Common myeloid progenitor, CD34-positive (primary cell): ENCODE results near the gene DOK3.

ENCODE experiments used
- CTCF ChIA-PET: fragments of 350-600 bp; sonication (Branson Sonifier 250); formaldehyde crosslinking; loops from one replicate; lab custom pipeline; 2021; ENCODE audit warnings: antibody characterized with exemption; lab: Charles Lee
- POLR2A ChIA-PET: fragments of 350-600 bp; sonication (Branson Sonifier 250); formaldehyde crosslinking; loops from one replicate; lab custom pipeline; 2021; ENCODE audit warnings: antibody characterized with exemption; lab: Charles Lee
- DNase-seq, 3 donors: peaks; one replicate each; pipeline versions ENCODE4 v3.0.0 to v3.0.0-alpha.2; 2013
- H3K27ac ChIP-seq, 2 experiments: 1 replicate in 1 of 2; 2 replicates in 1 of 2; pipeline ENCODE4 v1.7.0; 2013; ENCODE audit warnings: inconsistent platforms in 2 of 2, low read length in 2 of 2, mild to moderate bottlenecking in 2 of 2, low read depth in 1 of 2, moderate library complexity in 1 of 2; ENCODE audit not compliant: severe bottlenecking in 2 of 2, insufficient read depth in 1 of 2, poor library complexity in 1 of 2
- H3K27me3 ChIP-seq, 5 experiments: replicated peaks in 2 of 5; 1 replicate in 3 of 5; 2 replicates in 2 of 5; pipeline versions ENCODE4 v1.6.1 to v1.7.0; 2013; ENCODE audit warnings: low read length in 4 of 5, mild to moderate bottlenecking in 2 of 5, moderate library complexity in 2 of 5, inconsistent platforms in 1 of 5; ENCODE audit not compliant: insufficient read depth in 5 of 5, control insufficient read depth in 4 of 5
- H3K36me3 ChIP-seq, 4 experiments: 1 replicate in 2 of 4; 2 replicates in 2 of 4; pipeline versions ENCODE4 v1.6.1 to v1.7.0; 2013; ENCODE audit warnings: low read length in 3 of 4, control low read depth in 1 of 4, mild to moderate bottlenecking in 1 of 4; ENCODE audit not compliant: control insufficient read depth in 4 of 4, insufficient read depth in 4 of 4
- H3K4me1 ChIP-seq, 4 experiments: 1 replicate in 3 of 4; 2 replicates in 1 of 4; pipeline versions ENCODE4 v1.6.1 to v1.7.1; 2013; ENCODE audit warnings: low read length in 3 of 4, mild to moderate bottlenecking in 3 of 4, control low read depth in 1 of 4, inconsistent platforms in 1 of 4, moderate library complexity in 1 of 4; ENCODE audit not compliant: control insufficient read depth in 4 of 4, insufficient read depth in 4 of 4; ENCODE audit errors: control extremely low read depth in 1 of 4
- H3K4me3 ChIP-seq, 7 experiments: 1 replicate in 4 of 7; 2 replicates in 3 of 7; pipeline versions ENCODE4 v1.5.1 to v1.7.0; 2013; ENCODE audit warnings: mild to moderate bottlenecking in 7 of 7, low read length in 6 of 7, moderate library complexity in 6 of 7, inconsistent platforms in 2 of 7, low read depth in 2 of 7, control low read depth in 1 of 7; ENCODE audit not compliant: insufficient read depth in 4 of 7, control insufficient read depth in 1 of 7; ENCODE audit errors: extremely low read depth in 1 of 7
- H3K9me3 ChIP-seq, 5 experiments: 1 replicate in 4 of 5; 2 replicates in 1 of 5; pipeline versions ENCODE4 v1.6.1 to v1.7.1; 2013; ENCODE audit warnings: low read length in 4 of 5, mild to moderate bottlenecking in 2 of 5, inconsistent platforms in 1 of 5, low read depth in 1 of 5, moderate library complexity in 1 of 5; ENCODE audit not compliant: control insufficient read depth in 4 of 5, insufficient read depth in 2 of 5; ENCODE audit errors: control extremely low read depth in 1 of 5
- WGBS: methylation state at CpG from one replicate; pipeline ENCODE4 v1.1.5; 2013; ENCODE audit not compliant: insufficient coverage; 5-methylcytosine and 5-hydroxymethylcytosine counted together

Gene DOK3

DNA sequence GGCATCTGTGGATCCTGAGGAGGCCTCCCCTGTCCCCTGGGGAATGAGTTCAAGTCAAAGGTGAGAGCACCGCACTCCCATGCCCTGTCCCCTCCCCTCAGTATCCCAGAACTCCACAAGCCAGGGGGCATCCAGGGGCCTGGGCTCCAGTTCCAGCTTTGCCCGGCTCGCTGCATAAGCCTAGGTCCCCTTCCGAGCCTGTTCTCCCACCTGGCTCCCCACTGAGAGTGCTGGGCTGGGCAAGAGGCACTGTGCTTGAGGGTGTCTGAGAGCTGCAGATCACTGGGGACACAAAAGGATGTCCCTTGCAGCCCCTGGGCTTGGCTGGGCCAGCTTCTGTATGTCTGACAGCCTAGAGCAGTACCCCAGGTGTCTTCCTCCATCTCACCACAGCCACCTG is 4.6 kb downstream of the DOK3 start:
- H3K27ac ChIP-seq: no peak overlapping the region
- H3K9me3 ChIP-seq: no peaks in the 10 kb centered on the region
- CTCF ChIA-PET: interaction anchor here (0.7 to 12.3 kb wide), 4 partner anchors 11 to 115 kb away, joined by 6 to 206 read pairs (median 60); partner anchors contain the start of gene PDLIM7
- DNase-seq: no peak
- peaks cover 0 to 39% (median 37%) of the 10 kb centered on the region in 4 experiments for H3K4me1 ChIP-seq
- WGBS: 100% methylated on average over 4 of the region's 4 CpGs
- no peaks in the 10 kb centered on the region for H3K27me3 ChIP-seq
- POLR2A ChIA-PET: no interaction called here
- H3K4me3 ChIP-seq: no peak overlapping the region
- H3K36me3 ChIP-seq: peaks cover 0 to 42% (median 30%) of the 10 kb centered on the region in 4 experiments

DNA sequence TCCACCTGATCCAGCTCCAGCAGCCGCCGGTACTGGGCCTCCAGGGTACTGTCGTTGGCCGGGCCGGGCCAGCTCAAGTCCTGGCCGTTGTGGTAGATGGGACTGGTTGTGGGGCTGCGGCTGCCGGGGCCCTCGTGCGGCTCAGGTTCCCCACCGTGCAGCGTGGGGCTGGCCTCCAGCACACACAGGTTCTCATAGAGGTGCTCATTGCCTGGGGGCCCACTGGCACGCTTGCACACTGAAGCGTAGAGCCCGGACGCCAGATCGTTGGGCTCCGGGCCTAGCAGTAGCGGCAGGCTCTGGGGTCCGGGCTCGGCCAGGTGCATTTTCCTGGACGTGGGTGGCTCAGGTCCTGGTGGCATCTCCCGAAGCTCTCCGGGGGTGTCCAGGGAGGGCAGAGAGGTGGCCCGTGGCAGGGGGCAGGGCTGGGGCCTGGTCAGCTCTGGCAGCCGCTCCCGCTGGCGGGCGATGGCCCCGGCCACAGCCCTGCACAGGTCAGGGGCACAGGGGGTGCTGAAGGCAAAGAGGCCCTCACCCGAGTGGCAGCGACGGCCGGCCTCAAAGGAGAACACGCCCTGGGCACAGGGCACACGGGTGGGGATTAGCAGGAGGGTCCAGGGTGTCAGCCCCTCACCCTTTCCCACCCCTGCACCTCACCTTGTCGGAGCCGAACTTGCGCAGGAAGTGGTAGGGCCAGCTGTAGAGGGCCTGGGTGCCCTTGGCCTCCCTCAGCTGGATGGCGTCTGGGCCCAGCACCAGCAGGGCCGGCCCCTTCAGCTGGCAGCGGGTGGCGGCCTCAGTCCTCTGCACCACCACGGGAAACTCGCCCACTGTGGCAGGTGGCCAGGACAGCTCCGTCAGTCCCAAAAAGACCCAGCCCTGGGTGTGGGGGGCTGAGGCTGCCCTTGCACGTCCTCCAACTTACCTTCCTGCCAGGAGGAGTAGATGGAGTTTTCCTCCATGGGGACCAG is 5.3 kb downstream of the DOK3 start:
- CTCF ChIA-PET: interaction anchor here (0.7 to 12.3 kb wide), 11 partner anchors 11 to 115 kb away, joined by 3 to 206 read pairs (median 6); partner anchors contain the start of gene PDLIM7
- POLR2A ChIA-PET: no interaction called here
- WGBS: 94% methylated on average over 34 of the region's 47 CpGs

DNA sequence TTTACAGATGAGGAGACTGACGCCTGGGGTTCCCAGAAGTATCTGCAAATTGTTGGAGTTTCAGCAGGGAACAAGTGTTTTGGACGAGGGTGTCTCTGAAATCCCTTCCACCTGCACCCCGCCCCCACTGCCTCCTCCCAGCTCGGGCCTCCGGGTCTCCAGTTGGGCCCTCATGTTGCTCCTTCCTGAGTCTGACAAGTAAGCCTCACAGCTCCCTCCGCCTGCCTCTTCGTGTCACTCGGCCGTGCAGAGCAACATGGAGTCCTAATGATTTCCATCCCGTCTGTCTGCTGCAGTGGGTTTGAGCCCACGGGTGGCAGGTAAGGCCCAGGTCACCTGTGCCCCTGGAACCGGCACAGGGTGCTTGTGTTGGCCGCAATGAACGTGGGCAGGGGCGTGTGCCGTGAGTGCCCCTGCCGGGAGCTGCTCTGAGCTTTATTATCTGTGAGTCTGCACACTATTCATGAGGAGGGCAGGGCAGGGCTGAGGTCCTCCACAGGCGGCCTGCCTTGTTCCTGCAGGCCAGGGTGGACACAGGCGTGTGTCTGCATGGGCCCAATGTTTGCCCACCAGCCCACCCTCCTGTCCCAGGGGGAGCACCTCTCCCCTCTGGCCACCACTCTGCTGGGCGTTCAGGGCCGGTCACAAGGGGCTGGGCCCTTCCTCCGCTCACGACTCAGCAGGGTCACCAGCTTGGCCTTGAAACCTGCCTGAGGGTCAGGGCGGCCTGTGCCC is 6.1 kb downstream of the DOK3 start:
- Histone ChIP-seq H3K9me3 (no peaks in the 10 kb centered on the region), H3K4me1 (peaks cover 0 to 27% (median 22%) of the 10 kb centered on the region in 4 experiments), H3K36me3 (peaks cover 0 to 42% (median 30%) of the 10 kb centered on the region in 4 experiments), H3K4me3 (no peak overlapping the region), H3K27me3 (no peaks in the 10 kb centered on the region), H3K27ac (no peak overlapping the region)
- ChIA-PET POLR2A (no interaction called here), CTCF (interaction anchor here (1.0 to 12.3 kb wide), 11 partner anchors 10 to 114 kb away, joined by 3 to 206 read pairs (median 37); partner anchors contain the start of gene PDLIM7)
- 88% methylated on average over 23 of the region's 24 CpGs for WGBS
- DNase-seq: no peak

More for the DNA sequence above, 5.3 kb downstream of the DOK3 start:
- no peaks in the 10 kb centered on the region for H3K9me3 ChIP-seq
- peaks cover 0 to 42% (median 30%) of the 10 kb centered on the region in 4 experiments for H3K36me3 ChIP-seq
- H3K4me1 ChIP-seq: peaks cover 0 to 32% (median 30%) of the 10 kb centered on the region in 4 experiments
- H3K27ac ChIP-seq: no peak overlapping the region
- no peak for DNase-seq
- H3K4me3 ChIP-seq: no peak overlapping the region
- no peaks in the 10 kb centered on the region for H3K27me3 ChIP-seq

DNA sequence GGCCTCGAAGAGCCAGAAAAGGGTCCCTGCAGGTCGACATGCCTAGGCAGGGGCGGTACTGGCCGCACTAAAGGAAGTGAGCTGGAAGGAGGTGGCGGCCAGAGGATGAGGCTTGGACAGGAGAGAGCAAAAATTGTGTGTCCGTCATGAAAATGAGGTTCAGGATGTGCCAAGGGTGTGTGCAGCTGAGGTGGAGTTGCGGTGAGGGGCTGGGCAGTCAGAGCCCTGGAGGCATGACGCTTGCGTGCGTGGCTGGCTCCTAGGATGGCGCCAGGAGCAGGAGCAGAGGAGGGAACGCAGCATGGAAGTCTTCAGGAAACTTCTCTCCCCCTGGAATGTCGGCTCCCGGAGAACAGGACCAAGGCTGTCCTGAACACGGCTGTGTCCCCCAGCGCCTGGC is 6.7 kb downstream of the DOK3 start:
- WGBS: 90% methylated on average over 15 of the region's 16 CpGs
- no peak for DNase-seq
- peaks cover 0 to 27% (median 22%) of the 10 kb centered on the region in 4 experiments for H3K4me1 ChIP-seq
- ChIA-PET POLR2A (no interaction called here), CTCF (interaction anchor here (0.9 to 18.3 kb wide), 12 partner anchors 3 to 206 kb away, joined by 3 to 206 read pairs (median 38); partner anchors contain the start of genes DOK3 and PDLIM7)
- H3K4me3 ChIP-seq: no peak overlapping the region
- peaks cover 0 to 4% (median 0%) of the 10 kb centered on the region in 5 experiments for H3K27me3 ChIP-seq
- H3K9me3 ChIP-seq: no peaks in the 10 kb centered on the region
- H3K36me3 ChIP-seq: peaks cover 0 to 42% (median 30%) of the 10 kb centered on the region in 4 experiments
- H3K27ac ChIP-seq: no peak overlapping the region

DNA sequence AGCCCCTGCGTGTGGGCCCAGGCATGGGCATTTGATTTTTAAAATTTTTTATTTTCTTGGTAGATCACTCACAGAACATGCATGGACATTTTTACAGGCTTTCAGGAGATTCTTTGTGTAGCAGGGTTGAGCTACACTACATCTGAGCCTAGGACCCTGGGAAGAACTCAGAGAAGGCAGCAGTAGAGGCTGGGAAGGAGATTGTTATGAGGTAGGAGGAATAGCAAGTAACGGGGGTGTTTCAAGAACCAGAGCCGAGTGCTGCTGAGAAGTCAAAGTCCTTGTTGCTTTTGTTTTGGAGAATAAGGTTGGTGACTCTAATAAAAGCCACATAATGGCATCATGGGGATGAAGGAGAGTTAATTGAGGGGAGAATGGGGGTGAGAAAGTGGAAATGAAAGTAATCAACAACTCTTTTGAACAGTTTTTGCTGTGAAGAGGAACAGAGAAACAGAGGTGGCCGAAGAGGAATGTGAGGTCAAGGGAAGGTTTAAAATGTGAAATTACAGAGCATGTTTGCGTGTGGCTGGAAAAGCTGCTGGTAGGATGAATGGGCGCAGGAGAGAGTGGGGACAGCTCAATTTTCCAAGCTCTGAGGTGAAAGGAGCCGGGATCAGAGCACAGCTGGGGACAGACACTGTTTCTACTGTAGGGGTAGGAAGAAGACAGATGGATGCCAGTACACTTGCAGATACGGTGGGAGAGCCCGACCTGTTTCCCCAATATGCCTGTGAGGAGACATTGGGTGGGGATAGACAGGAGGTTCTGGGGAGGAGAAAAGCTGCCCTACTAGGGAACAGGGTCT is 7.5 kb downstream of the DOK3 start:
- Histone ChIP-seq H3K27ac (no peak overlapping the region), H3K27me3 (peaks cover 0 to 5% (median 0%) of the 10 kb centered on the region in 5 experiments), H3K9me3 (no peaks in the 10 kb centered on the region), H3K36me3 (peaks cover 0 to 37% (median 29%) of the 10 kb centered on the region in 4 experiments), H3K4me1 (peaks cover 0 to 23% (median 20%) of the 10 kb centered on the region in 4 experiments), H3K4me3 (no peak overlapping the region)
- CTCF ChIA-PET: interaction anchor here (0.9 to 18.3 kb wide), 22 partner anchors 4 to 206 kb away, joined by 3 to 206 read pairs (median 6); partner anchors contain the start of genes DOK3, FAM193B and PDLIM7
- DNase-seq: no peak
- POLR2A ChIA-PET: interaction anchor here (0.6 kb wide), 1 partner anchor 47 kb away, joined by 4 read pairs; no protein-coding TSS in a partner anchor
- 80% methylated on average over 7 of the region's 9 CpGs for WGBS
